NT2/D1 (cell line): ENCODE results near the gene CD40LG.

Experiments
- DNase-seq: peaks from one replicate; pipeline ENCODE4 v3.0.0-alpha.2; 2011; ENCODE audit warnings: low read depth, low spot score
- H3K27me3 ChIP-seq: 2 replicates; pipeline ENCODE4 v1.6.0; 2011; ENCODE audit warnings: mild to moderate bottlenecking; ENCODE audit not compliant: insufficient read length, insufficient read depth
- H3K36me3 ChIP-seq: 2 replicates; pipeline ENCODE4 v1.6.1; 2011; ENCODE audit warnings: mild to moderate bottlenecking, low read length, mixed read lengths; ENCODE audit not compliant: insufficient read depth, insufficient read length
- H3K4me1 ChIP-seq: 2 replicates; pipeline ENCODE4 v1.5.1; 2011; ENCODE audit not compliant: insufficient read depth, insufficient read length
- H3K4me3 ChIP-seq: 2 replicates; pipeline ENCODE4 v1.5.1; 2011; ENCODE audit warnings: low read depth; ENCODE audit not compliant: insufficient read length
- H3K9ac ChIP-seq: 2 replicates; pipeline ENCODE4 v1.6.0; 2011; ENCODE audit warnings: low read depth; ENCODE audit not compliant: insufficient read length
- H3K9me3 ChIP-seq: 2 replicates; pipeline ENCODE4 v1.5.1; 2011; ENCODE audit warnings: mild to moderate bottlenecking, low read length; ENCODE audit not compliant: insufficient read depth
- SUZ12 ChIP-seq: IDR thresholded peaks from 2 replicates; pipeline ENCODE4 v1.6.1; 2011; ENCODE audit not compliant: insufficient read length, insufficient read depth; ENCODE audit errors: extremely low read depth
- YY1 ChIP-seq: IDR thresholded peaks from 2 replicates; pipeline ENCODE4 v1.6.1; 2011; ENCODE audit not compliant: insufficient read length, insufficient read depth
- ZNF274 ChIP-seq: IDR thresholded peaks from 2 replicates; pipeline ENCODE4 v1.6.1; 2011; ENCODE audit warnings: mild to moderate bottlenecking, low read depth, low read length

CD40LG gene

GRCh38 chrX:136652822-136653723, 5.1 kb downstream of the CD40LG start:
- DNase-seq, result no peak
- Histone ChIP-seq H3K4me3 (no peak overlapping the region), H3K9me3 (no peaks in the 10 kb centered on the region), H3K9ac (no peak overlapping the region), H3K36me3 (no peaks in the 10 kb centered on the region), H3K4me1 (no peaks in the 10 kb centered on the region), H3K27me3 (no peaks in the 10 kb centered on the region)
- TF ChIP-seq YY1 (no peak), ZNF274 (no peak), SUZ12 (no peak)

DNA sequence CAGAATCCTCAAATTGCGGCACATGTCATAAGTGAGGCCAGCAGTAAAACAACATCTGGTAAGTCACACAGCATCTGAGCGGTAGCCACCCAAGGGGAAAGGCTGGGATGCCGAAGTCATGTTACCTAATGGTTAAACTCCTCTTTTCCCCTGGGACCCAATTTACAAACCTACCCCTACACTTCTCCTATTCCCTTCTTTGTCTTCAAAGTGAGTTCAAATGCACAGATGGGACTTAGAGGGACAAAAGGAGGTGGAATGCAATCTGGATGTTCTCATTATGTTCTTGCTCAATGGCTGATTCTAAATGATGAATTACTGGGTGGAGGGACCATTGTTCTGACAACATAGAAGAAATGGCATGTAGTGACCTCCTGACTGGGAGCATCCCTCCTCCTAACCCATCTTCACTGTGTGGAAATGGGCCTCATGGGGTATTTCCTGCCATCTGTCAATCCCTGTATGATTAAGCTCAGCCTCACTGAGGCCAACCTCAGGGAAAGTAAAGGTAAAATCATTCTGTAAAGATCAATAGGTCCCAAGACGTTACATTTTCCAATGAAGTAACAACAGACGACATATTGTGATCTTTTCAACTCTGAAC, 8.5 kb downstream of the CD40LG start:
- no peaks in the 10 kb centered on the region for H3K4me1 ChIP-seq
- no peaks in the 10 kb centered on the region for H3K36me3 ChIP-seq
- no peaks in the 10 kb centered on the region for H3K27me3 ChIP-seq
- TF ChIP-seq SUZ12 (no peak), YY1 (no peak), ZNF274 (no peak)
- DNase-seq, result no peak
- H3K9ac ChIP-seq, result no peak overlapping the region
- no peaks in the 10 kb centered on the region for H3K9me3 ChIP-seq
- H3K4me3 ChIP-seq, result no peak overlapping the region

DNA sequence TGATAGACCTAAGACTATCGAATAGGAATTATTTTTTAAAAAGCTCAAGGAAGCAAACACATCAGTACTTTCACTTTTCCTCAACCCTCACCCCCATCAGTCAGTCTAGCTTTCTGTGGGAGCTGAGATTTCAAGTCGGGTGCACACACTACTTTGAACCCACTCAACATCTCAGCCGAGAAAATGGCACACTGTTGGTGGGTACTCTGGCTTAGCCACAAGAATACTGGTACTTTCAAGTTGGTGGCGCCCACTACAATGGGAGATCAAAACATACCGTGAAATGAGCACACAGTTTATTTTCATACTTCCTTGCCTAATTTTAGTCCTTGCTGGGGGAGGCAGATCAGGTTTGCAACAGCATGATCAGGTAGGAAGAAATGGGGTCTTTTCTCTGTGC, 10.2 kb downstream of the CD40LG start:
- TF ChIP-seq SUZ12, result no peak
- no peak for TF ChIP-seq YY1
- no peak for TF ChIP-seq ZNF274

DNA sequence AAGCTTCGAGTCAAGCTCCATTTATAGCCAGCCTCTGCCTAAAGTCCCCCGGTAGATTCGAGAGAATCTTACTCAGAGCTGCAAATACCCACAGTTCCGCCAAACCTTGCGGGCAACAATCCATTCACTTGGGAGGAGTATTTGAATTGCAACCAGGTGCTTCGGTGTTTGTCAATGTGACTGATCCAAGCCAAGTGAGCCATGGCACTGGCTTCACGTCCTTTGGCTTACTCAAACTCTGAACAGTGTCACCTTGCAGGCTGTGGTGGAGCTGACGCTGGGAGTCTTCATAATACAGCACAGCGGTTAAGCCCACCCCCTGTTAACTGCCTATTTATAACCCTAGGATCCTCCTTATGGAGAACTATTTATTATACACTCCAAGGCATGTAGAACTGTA, 11.2 kb downstream of the CD40LG start:
- no peak for TF ChIP-seq YY1
- no peak for TF ChIP-seq ZNF274
- no peak for TF ChIP-seq SUZ12
- Histone ChIP-seq H3K9ac (no peak overlapping the region), H3K36me3 (no peaks in the 10 kb centered on the region), H3K4me1 (no peaks in the 10 kb centered on the region), H3K27me3 (no peaks in the 10 kb centered on the region), H3K4me3 (no peak overlapping the region), H3K9me3 (no peaks in the 10 kb centered on the region)
- DNase-seq, result no peak

More for the DNA sequence above, 10.2 kb downstream of the CD40LG start:
- Histone ChIP-seq H3K36me3 (no peaks in the 10 kb centered on the region), H3K4me1 (no peaks in the 10 kb centered on the region), H3K27me3 (no peaks in the 10 kb centered on the region), H3K4me3 (no peak overlapping the region), H3K9me3 (no peaks in the 10 kb centered on the region), H3K9ac (no peak overlapping the region)
- no peak for DNase-seq

DNA sequence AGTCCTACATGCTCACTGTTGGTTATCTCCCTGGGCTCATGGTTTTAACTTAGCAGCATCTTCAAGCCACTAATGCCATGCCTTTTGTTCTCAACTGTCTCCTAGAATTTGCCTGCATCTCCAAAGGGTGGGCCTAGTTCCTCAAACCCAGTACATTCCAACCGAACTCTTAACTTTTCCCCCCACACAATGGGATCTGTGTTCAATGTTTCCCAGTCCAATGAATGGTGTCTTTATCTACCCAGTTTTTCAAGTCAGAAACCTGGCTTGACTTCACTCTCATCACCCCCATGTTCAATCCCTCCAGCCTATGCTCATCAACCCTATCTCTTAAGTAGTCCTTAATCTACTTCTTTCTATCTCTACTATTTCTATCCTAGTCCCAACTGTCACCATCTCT, 12.9 kb downstream of the CD40LG start:
- no peaks in the 10 kb centered on the region for H3K4me1 ChIP-seq
- H3K36me3 ChIP-seq, result no peaks in the 10 kb centered on the region
- TF ChIP-seq SUZ12, result no peak
- no peak for TF ChIP-seq YY1
- no peak for TF ChIP-seq ZNF274
- DNase-seq, result no peak
- H3K4me3 ChIP-seq, result no peak overlapping the region
- peaks cover 11% of the 10 kb centered on the region for H3K9me3 ChIP-seq
- no peaks in the 10 kb centered on the region for H3K27me3 ChIP-seq
- no peak overlapping the region for H3K9ac ChIP-seq

- H3K9me3 ChIP-seq, result peaks cover 11% of the 10 kb centered on the region
- H3K4me3 ChIP-seq, result no peak overlapping the region
- no peak for DNase-seq
- H3K9ac ChIP-seq, result no peak overlapping the region
- H3K36me3 ChIP-seq, result no peaks in the 10 kb centered on the region
- no peaks in the 10 kb centered on the region for H3K27me3 ChIP-seq
- no peaks in the 10 kb centered on the region for H3K4me1 ChIP-seq
- TF ChIP-seq ZNF274 (no peak), SUZ12 (no peak), YY1 (no peak)
Observed at GRCh38 chrX:136662104-136662503, 14.1 kb downstream of the CD40LG start.

DNA sequence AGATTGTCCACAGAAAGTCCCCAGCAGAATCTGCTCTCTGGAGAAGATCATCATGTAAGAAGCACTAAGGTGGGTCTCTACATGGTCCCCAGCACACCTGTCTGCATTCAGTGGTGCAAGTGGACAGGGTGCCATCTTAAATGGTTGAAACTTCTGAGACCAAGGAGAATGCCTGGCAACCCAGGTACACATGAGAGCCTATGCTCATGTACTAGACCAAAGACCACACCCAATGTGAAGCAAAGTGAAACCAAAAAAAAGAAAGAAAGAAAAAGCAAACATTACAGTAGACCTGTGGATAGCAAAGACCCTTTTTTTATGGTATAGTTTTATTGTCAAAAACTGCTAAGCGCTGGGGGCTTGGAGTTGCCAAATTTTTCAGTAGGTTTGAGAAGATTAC, 15.0 kb downstream of the CD40LG start:
- H3K4me3 ChIP-seq, result no peak overlapping the region
- TF ChIP-seq SUZ12 (no peak), YY1 (no peak), ZNF274 (no peak)
- H3K9me3 ChIP-seq, result peaks cover 11% of the 10 kb centered on the region
- H3K9ac ChIP-seq, result no peak overlapping the region
- H3K27me3 ChIP-seq, result no peaks in the 10 kb centered on the region
- no peaks in the 10 kb centered on the region for H3K4me1 ChIP-seq
- no peak for DNase-seq
- H3K36me3 ChIP-seq, result no peaks in the 10 kb centered on the region
